Stomach (tissue), 9 donors: ENCODE data around the gene HMGCL. TPM values are rescaled to one million over a fixed set of nuclear protein-coding genes. Genes with fewer than 3 reads are reported as not detected.

Experiments
- DNase-seq, 2 donors: peaks; one replicate each; pipeline versions ENCODE4 v3.0.0 to v3.0.0-alpha.2; 2013 to 2019
- H3K27ac ChIP-seq, 5 donors: fragments of 200-600 bp in 4 of 5; sonication (generic) in 4 of 5; one replicate each; pipeline ENCODE4 v1.5.1; 2013 to 2019; ENCODE audit warnings: mild to moderate bottlenecking in 1 of 5, moderate library complexity in 1 of 5
- H3K27me3 ChIP-seq, 3 donors: fragments of 200-600 bp; sonication (generic); one replicate each; pipeline ENCODE4 v1.5.1; 2017 to 2019; ENCODE audit warnings: mixed run types in 1 of 3
- H3K36me3 ChIP-seq, 4 donors: fragments of 200-600 bp; sonication (generic); 1 replicate in 3 of 4; 2 replicates in 1 of 4; pipeline ENCODE4 v1.5.1; 2016 to 2019
- H3K4me1 ChIP-seq, 4 donors: fragments of 200-600 bp; sonication (generic); one replicate each; pipeline ENCODE4 v1.5.1; 2016 to 2019
- H3K4me3 ChIP-seq, 4 donors: fragments of 200-600 bp; sonication (generic) in 3 of 4; one replicate each; pipeline ENCODE4 v1.5.1; 2016 to 2019; ENCODE audit warnings: mild to moderate bottlenecking in 1 of 4
- H3K9me3 ChIP-seq, 4 donors: fragments of 200-600 bp; sonication (generic); one replicate each; pipeline ENCODE4 v1.5.1; 2016 to 2019
- EP300 ChIP-seq: sonication (generic); formaldehyde crosslinking; IDR thresholded peaks from one replicate; pipeline ENCODE4 v1.6.1; 2017; ENCODE audit warnings: antibody characterized with exemption
- POLR2A ChIP-seq, 4 donors: fragments of 450-650 bp; IDR thresholded peaks; one replicate each; pipeline ENCODE4 v1.6.1; 2016; ENCODE audit warnings: antibody characterized with exemption in 4 of 4, control low read depth in 2 of 4, mild to moderate bottlenecking in 1 of 4, moderate library complexity in 1 of 4
- POLR2AphosphoS5 ChIP-seq, 3 donors: sonication (generic); formaldehyde crosslinking; IDR thresholded peaks; one replicate each; pipeline ENCODE4 v1.6.1; 2016; ENCODE audit warnings: antibody characterized with exemption in 3 of 3
- WGBS, 5 donors: extraction: QIAGEN DNeasy Blood & Tissue Kit in 3 of 5; methylation state at CpG; one replicate each; pipeline versions ENCODE4 v1.1.5 to v1.1.7; 2013 to 2018; 5-methylcytosine and 5-hydroxymethylcytosine counted together
- intact Hi-C: fragments of 100-400 bp; cut with DNase I; formaldehyde crosslinking; loops from one replicate; pipeline ENCODE4 v1.15.1; 2023; ENCODE audit warnings: low total_unique reads
- polyA plus RNA-seq, 3 donors: library from polyadenylated mRNA; stranded (reverse); fragments of 200-250 nt; gene quantifications; one replicate each; pipeline ENCODE4 v1.2.3, GENCODE V29; 2013
- total RNA-seq, 5 donors: library from RNA; depleted of rRNA; stranded (reverse); fragments of >200 nt; gene quantifications; one replicate each; pipeline versions ENCODE4 v1.1.0 to v1.2.3, GENCODE V29; 2014 to 2016
- TF ChIP-seq, protein P1 (sequence below), 7 experiments: fragments of 450-650 bp in 4 of 7; fragments of 200-600 bp in 3 of 7; sonication (generic) in 3 of 7; IDR thresholded peaks; one replicate each; pipeline ENCODE4 v1.5.1; 2016 to 2019; ENCODE audit warnings: antibody characterized with exemption in 7 of 7, control low read depth in 2 of 7, mild to moderate bottlenecking in 1 of 7
- donor health status: healthy with polysubstance abuse.
- donor health status: Bipolar disorder and iron deficiency.
- donor health status: healthy.

HMGCL gene
- total and polyA plus RNA-seq, 8 donors: 20.1 to 71.0 (median 40.8) TPM; not detected in 1

DNA sequence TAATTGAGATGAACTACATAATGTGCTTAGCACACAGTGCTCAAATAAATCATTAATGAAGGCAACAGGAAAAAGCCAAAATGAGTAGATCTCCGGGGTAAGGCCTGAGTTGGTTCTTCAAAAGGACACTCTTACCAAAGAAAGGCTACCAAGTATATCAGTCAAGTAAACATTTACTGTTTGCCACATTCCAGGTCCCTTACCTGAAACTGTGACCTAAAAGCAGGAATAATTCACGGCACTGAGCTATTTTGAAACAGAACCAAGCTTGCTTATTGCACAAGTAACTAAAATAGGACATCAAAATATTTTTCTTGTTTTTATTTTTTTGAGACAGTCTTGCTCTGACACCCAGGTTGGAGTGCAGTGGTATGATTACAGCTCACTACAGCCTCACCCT lies 49.0 kb downstream of the HMGCL start:
- H3K4me3 ChIP-seq: no peak overlapping the region
- no peaks in the 10 kb centered on the region for H3K9me3 ChIP-seq
- H3K27ac ChIP-seq: peak overlapping the region; percentile 13 to 92 (median 60)
- 34 to 55% (median 51%) methylated on average over 2 of the region's 2 CpGs for WGBS, 5 donors
- intact Hi-C loops: no loop called here
- DNase-seq: no peak
- no peaks in the 10 kb centered on the region for H3K27me3 ChIP-seq
- peaks cover 32 to 81% (median 56%) of the 10 kb centered on the region in 4 donors for H3K4me1 ChIP-seq
- TF ChIP-seq EP300 (no peak), POLR2A (IDR thresholded peaks at IDR 0.05) (no peak), POLR2AphosphoS5 (IDR thresholded peaks at IDR 0.05) (no peak)
- TF ChIP-seq, protein P1, sequence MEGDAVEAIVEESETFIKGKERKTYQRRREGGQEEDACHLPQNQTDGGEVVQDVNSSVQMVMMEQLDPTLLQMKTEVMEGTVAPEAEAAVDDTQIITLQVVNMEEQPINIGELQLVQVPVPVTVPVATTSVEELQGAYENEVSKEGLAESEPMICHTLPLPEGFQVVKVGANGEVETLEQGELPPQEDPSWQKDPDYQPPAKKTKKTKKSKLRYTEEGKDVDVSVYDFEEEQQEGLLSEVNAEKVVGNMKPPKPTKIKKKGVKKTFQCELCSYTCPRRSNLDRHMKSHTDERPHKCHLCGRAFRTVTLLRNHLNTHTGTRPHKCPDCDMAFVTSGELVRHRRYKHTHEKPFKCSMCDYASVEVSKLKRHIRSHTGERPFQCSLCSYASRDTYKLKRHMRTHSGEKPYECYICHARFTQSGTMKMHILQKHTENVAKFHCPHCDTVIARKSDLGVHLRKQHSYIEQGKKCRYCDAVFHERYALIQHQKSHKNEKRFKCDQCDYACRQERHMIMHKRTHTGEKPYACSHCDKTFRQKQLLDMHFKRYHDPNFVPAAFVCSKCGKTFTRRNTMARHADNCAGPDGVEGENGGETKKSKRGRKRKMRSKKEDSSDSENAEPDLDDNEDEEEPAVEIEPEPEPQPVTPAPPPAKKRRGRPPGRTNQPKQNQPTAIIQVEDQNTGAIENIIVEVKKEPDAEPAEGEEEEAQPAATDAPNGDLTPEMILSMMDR (IDR thresholded peaks at IDR 0.05): no peak
- H3K36me3 ChIP-seq: peaks cover 5 to 23% (median 20%) of the 10 kb centered on the region in 4 donors

DNA sequence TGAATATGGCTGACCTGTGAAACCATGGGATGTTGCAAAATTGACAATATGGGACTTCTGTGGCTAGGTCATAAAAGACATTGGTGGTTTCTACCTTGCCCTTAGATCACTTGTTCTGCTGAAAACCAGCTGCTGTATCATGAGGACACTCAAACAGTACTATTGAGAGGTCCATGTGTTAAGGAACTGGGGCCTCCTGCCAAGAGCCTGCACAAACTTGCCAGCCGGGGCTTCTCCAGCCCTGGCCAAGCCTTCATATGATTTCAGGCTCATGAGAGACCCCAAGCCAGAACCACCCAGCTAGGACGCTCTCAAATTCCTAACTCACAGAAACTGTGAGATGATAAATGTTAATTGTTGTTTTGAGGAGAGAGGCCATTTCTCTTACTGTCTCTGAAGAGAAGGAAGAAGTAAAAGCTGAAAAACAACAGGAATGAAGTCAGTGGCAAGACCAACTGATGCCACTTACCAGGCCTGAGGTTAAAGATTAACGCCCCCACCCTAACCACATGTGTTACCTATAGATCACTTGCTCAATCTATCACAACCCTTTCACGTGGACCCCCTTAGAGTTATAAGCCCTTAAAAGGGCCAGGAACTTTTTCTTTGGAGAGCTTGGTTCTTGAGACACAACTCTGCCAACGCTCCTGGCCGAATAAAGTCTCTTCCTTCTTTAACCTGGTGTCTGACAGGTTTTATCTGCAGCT lies 50.9 kb downstream of the HMGCL start:
- intact Hi-C loops: no loop called here
- no peak for DNase-seq
- H3K27me3 ChIP-seq: no peaks in the 10 kb centered on the region
- TF ChIP-seq, protein P1 (IDR thresholded peaks at IDR 0.05): no peak
- TF ChIP-seq EP300 (no peak), POLR2AphosphoS5 (IDR thresholded peaks at IDR 0.05) (no peak), POLR2A (IDR thresholded peaks at IDR 0.05) (no peak)
- no peaks in the 10 kb centered on the region for H3K9me3 ChIP-seq
- peaks cover 21 to 62% (median 41%) of the 10 kb centered on the region in 4 donors for H3K4me1 ChIP-seq
- no peak overlapping the region for H3K27ac ChIP-seq
- WGBS, 5 donors: 62 to 71% (median 66%) methylated on average over 6 of the region's 6 CpGs
- peaks cover 0 to 16% (median 13%) of the 10 kb centered on the region in 4 donors for H3K36me3 ChIP-seq
- no peak overlapping the region for H3K4me3 ChIP-seq

DNA sequence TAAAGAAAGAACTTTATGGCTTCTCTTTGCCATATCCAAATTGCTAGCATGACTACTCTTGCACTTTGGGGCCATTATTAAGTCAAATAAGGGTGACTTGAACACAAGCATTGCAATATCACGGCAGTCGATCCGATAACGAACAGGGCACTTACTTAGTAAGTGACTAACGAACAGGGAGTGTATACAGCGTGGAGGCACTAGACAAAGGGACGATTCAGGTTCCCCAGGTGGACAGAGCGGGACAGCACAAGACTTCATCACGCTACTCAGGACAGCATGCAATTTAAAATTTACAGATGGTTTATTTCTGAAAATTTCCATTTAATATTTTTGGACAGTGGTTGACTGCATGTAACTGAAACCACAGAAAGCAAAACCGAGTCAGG lies 52.4 kb downstream of the HMGCL start:
- Histone ChIP-seq H3K4me3 (no peak overlapping the region), H3K36me3 (peaks cover 0 to 26% (median 22%) of the 10 kb centered on the region in 4 donors), H3K4me1 (peaks cover 15 to 56% (median 36%) of the 10 kb centered on the region in 4 donors), H3K27me3 (no peaks in the 10 kb centered on the region), H3K27ac (no peak overlapping the region), H3K9me3 (no peaks in the 10 kb centered on the region)
- DNase-seq: no peak
- WGBS, 5 donors: 64 to 89% (median 77%) methylated on average over 10 of the region's 10 CpGs
- intact Hi-C loops: no loop called here
- TF ChIP-seq, protein P1 (IDR thresholded peaks at IDR 0.05): no peak
- TF ChIP-seq EP300: no peak
- TF ChIP-seq POLR2AphosphoS5 (IDR thresholded peaks at IDR 0.05): no peak
- TF ChIP-seq POLR2A (IDR thresholded peaks at IDR 0.05): no peak

DNA sequence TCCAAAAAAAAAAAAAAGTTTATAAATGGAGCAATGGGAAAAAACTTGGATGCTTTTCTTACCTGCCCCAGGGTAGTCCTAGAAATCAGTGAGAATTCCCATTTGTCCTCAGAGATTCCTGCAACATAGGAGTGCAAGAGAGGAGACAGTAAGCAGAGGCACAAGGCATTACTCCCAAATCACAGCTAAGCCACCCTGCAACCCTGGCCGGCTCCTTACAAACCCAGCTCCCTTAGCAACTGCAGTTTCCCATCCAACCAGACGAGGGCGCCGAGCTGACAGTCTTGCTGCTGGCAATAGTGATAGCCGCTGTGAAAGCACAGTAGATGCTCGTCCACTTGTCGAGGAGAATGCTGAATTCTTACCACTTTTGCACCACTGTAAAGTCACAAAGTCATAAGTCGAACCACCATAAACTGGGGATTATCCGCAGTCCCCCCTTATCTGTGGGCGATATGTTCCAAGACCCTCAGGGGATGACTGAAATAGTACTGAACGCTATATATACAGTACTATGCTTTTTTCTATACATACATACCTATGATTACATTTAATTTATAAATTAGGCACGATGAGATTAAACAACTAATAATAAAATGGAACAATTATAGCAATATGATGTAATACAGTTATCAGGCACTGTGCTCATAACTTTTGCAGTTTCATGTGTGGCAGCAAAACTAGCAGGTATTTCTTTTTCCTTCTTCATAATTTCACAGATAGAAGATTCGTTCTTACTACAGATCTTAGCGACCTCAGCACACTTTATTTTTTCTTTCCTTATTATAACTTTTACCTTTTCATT lies 53.0 kb downstream of the HMGCL start:
- no peaks in the 10 kb centered on the region for H3K9me3 ChIP-seq
- H3K27me3 ChIP-seq: no peaks in the 10 kb centered on the region
- TF ChIP-seq EP300 (no peak), POLR2AphosphoS5 (IDR thresholded peaks at IDR 0.05) (peak in 1 of 3 donors; percentile 67)
- TF ChIP-seq, protein P1 (IDR thresholded peaks at IDR 0.05): peak in 6 of 7 experiments; percentile 6 to 96 (median 90)
- H3K4me1 ChIP-seq: peaks cover 10 to 50% (median 30%) of the 10 kb centered on the region in 4 donors
- intact Hi-C loops: no loop called here
- 15 to 19% (median 18%) methylated on average over 11 to 14 of the region's 14 CpGs for WGBS, 5 donors
- peaks cover 0 to 32% (median 27%) of the 10 kb centered on the region in 4 donors for H3K36me3 ChIP-seq
- H3K4me3 ChIP-seq: no peak overlapping the region
- no peak overlapping the region for H3K27ac ChIP-seq
- DNase-seq: peak; percentile 93 to 94
